ENCODE results near the gene RAPGEF2. TPM values are rescaled to one million over a fixed set of nuclear protein-coding genes. Genes with fewer than 3 reads are reported as not detected.

Gene RAPGEF2
- total and polyA plus RNA-seq, 2 of the 8 experiments (the other 6 are each of a cell fraction or from before 2014, with no cell fraction given), result 24.4 to 48.6 TPM

DNA sequence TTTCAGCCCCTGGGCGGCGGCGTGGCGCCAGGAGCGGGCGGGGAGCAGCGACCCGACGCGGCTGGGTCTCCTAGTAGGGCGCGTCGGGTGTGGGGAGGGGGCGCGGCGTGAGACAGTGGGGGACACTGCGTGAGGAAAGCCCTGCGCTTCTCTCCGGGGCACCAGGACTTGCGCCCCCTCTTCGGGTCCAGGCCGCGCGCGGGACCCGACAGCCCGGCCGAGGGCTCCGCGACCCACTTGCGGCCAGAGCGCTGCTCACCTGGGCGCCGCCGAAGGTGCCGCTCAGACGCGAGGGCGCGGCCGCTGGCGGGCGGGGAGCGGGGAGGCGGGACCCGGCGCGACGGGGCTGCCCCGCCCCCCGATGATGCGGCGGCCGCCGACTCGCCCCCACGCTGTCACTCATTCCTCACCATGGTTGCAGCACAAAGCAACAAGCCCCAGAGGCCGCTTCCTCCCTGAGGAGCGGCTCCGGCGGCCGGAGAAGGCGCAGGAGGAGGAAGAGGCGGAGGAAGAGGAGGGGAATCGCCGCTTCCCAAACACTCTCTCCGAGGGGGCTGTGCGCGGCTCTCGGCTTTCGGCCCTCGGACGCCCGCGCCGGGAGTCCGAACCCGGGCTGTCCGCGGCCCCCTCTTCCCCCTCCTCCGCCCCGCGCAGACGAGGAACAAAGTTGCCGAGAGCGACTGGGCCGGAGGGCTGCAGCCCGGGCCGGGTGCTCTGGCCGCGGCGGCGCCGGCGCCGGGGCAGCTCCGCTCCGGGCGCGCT is at the start of gene RAPGEF2 (continued):
- TF ChIP-seq, protein P1, sequence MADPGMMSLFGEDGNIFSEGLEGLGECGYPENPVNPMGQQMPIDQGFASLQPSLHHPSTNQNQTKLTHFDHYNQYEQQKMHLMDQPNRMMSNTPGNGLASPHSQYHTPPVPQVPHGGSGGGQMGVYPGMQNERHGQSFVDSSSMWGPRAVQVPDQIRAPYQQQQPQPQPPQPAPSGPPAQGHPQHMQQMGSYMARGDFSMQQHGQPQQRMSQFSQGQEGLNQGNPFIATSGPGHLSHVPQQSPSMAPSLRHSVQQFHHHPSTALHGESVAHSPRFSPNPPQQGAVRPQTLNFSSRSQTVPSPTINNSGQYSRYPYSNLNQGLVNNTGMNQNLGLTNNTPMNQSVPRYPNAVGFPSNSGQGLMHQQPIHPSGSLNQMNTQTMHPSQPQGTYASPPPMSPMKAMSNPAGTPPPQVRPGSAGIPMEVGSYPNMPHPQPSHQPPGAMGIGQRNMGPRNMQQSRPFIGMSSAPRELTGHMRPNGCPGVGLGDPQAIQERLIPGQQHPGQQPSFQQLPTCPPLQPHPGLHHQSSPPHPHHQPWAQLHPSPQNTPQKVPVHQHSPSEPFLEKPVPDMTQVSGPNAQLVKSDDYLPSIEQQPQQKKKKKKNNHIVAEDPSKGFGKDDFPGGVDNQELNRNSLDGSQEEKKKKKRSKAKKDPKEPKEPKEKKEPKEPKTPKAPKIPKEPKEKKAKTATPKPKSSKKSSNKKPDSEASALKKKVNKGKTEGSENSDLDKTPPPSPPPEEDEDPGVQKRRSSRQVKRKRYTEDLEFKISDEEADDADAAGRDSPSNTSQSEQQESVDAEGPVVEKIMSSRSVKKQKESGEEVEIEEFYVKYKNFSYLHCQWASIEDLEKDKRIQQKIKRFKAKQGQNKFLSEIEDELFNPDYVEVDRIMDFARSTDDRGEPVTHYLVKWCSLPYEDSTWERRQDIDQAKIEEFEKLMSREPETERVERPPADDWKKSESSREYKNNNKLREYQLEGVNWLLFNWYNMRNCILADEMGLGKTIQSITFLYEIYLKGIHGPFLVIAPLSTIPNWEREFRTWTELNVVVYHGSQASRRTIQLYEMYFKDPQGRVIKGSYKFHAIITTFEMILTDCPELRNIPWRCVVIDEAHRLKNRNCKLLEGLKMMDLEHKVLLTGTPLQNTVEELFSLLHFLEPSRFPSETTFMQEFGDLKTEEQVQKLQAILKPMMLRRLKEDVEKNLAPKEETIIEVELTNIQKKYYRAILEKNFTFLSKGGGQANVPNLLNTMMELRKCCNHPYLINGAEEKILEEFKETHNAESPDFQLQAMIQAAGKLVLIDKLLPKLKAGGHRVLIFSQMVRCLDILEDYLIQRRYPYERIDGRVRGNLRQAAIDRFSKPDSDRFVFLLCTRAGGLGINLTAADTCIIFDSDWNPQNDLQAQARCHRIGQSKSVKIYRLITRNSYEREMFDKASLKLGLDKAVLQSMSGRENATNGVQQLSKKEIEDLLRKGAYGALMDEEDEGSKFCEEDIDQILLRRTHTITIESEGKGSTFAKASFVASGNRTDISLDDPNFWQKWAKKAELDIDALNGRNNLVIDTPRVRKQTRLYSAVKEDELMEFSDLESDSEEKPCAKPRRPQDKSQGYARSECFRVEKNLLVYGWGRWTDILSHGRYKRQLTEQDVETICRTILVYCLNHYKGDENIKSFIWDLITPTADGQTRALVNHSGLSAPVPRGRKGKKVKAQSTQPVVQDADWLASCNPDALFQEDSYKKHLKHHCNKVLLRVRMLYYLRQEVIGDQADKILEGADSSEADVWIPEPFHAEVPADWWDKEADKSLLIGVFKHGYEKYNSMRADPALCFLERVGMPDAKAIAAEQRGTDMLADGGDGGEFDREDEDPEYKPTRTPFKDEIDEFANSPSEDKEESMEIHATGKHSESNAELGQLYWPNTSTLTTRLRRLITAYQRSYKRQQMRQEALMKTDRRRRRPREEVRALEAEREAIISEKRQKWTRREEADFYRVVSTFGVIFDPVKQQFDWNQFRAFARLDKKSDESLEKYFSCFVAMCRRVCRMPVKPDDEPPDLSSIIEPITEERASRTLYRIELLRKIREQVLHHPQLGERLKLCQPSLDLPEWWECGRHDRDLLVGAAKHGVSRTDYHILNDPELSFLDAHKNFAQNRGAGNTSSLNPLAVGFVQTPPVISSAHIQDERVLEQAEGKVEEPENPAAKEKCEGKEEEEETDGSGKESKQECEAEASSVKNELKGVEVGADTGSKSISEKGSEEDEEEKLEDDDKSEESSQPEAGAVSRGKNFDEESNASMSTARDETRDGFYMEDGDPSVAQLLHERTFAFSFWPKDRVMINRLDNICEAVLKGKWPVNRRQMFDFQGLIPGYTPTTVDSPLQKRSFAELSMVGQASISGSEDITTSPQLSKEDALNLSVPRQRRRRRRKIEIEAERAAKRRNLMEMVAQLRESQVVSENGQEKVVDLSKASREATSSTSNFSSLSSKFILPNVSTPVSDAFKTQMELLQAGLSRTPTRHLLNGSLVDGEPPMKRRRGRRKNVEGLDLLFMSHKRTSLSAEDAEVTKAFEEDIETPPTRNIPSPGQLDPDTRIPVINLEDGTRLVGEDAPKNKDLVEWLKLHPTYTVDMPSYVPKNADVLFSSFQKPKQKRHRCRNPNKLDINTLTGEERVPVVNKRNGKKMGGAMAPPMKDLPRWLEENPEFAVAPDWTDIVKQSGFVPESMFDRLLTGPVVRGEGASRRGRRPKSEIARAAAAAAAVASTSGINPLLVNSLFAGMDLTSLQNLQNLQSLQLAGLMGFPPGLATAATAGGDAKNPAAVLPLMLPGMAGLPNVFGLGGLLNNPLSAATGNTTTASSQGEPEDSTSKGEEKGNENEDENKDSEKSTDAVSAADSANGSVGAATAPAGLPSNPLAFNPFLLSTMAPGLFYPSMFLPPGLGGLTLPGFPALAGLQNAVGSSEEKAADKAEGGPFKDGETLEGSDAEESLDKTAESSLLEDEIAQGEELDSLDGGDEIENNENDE (IDR thresholded peaks at IDR 0.05; ENCODE audit: insufficient replicate concordance, low read length), result no peak
- TF ChIP-seq EGR1 (IDR thresholded peaks at IDR 0.05; ENCODE audit: borderline replicate concordance, low read depth, low read length), result peak; percentile 67
- TF ChIP-seq TBP (IDR thresholded peaks at IDR 0.05; ENCODE audit: low read depth, low read length), result peak; percentile 77
- no peak for TF ChIP-seq RXRA (IDR thresholded peaks at IDR 0.05; ENCODE audit: insufficient read depth, low read depth, low read length)
- no peak for TF ChIP-seq MAFK (IDR thresholded peaks at IDR 0.05; ENCODE audit: low read depth, low read length)
- peak; percentile 72 for TF ChIP-seq POLR2AphosphoS5 (IDR thresholded peaks at IDR 0.05; ENCODE audit: low read depth, low read length)
- TF ChIP-seq PHF8 (conservative IDR thresholded peaks at IDR 0.05; ENCODE audit: low read depth, low read length), result peak; percentile 51

Data from H1 (cell line).